ENCODE results near the gene HARBI1. TPM values are rescaled to one million over a fixed set of nuclear protein-coding genes. Genes with fewer than 3 reads are reported as not detected.

HARBI1 gene
- total RNA-seq, 1 donor from 2014 or later: 4.5 TPM

DNA sequence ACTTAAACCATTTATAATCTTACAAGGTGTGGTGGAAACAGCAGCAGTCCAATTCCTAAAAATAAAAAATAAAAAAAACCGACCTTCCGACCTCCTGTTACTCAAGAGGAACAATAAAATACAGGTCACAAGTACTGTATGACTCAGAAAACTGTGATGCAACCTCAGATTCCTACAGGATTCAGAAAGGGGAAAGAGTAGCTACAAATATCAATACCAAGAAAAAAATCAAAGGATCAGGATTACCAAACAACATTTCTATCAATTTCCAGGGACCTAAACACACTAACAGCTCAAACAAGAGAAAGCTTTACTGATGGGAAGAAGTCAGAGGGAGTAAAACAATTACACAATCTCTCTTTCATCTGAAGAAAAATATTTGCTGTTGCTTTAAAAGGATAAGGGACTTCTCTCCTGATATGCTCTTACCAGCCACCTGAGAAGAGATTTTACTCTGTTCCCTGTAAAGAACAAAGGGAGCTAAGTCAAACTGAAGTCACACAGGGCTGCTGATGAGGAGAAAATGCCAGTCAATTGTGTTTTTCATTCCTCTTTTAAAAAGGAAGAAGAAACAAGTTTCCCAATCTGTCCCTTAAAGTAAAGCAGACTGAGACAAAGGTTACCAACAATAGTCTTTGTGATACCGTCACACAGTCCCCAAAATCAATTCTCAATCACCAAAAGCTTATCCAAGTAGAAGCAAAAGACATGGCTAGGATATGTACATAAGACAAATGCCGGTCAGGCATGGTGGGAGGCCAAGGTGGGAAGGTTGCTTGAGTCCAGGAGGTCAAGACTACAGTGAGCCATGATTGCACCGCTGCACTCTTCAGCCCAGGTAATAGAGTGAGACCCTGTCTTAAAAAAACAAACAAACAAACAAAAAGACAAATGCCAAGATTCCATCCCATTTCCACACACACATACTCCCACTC lies 62.5 kb downstream of the HARBI1 start:
- intact Hi-C loops (cut with micrococcal nuclease): loop anchor here (1.0 to 2.0 kb wide), 2 partner anchors 40 to 62 kb away; partner anchors contain the start of genes AMBRA1, ATG13 and HARBI1

DNA sequence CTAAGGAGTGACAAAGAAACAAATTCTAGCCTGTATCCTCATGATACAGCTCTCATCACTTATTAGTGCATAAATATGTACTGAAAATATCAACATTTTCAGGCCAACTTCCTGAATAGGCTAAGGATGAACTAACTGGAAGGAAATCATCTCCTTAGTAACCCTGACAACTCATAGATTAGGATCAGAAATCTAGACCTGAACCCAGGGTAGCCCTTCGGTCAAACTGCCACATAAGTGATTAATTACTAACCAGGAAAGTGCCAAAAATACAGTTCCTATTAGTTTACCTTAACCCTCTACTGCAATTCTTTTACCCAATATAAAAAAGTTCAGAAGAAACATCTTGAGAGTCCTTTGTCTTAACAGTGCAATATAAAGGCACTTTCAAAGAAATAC lies 63.2 kb downstream of the HARBI1 start:
- no peak for DNase-seq (ENCODE audit: low spot score)
- intact Hi-C loops (cut with micrococcal nuclease): loop anchor here (2.0 kb wide), 1 partner anchor 63 kb away; the partner anchor contains the start of genes ATG13 and HARBI1
- Mint-ChIP-seq H3K36me3 (ENCODE audit: low read depth) (peaks cover 10% of the 10 kb centered on the region), H3K4me1 (ENCODE audit: low read depth) (peaks cover 38% of the 10 kb centered on the region), H3K4me3 (no peak overlapping the region), H3K9me3 (no peaks in the 10 kb centered on the region), H3K27me3 (ENCODE audit: insufficient read depth) (no peaks in the 10 kb centered on the region), H3K27ac (no peak overlapping the region)

More for the DNA sequence above, 62.5 kb downstream of the HARBI1 start:
- H3K4me3 Mint-ChIP-seq: peak overlapping the region; percentile 13
- peaks cover 44% of the 10 kb centered on the region for H3K4me1 Mint-ChIP-seq (ENCODE audit: low read depth)
- no peaks in the 10 kb centered on the region for H3K9me3 Mint-ChIP-seq
- peak overlapping the region; percentile 55 for H3K27ac Mint-ChIP-seq
- no peak for DNase-seq (ENCODE audit: low spot score)
- H3K27me3 Mint-ChIP-seq (ENCODE audit: insufficient read depth): no peaks in the 10 kb centered on the region
- peaks cover 11% of the 10 kb centered on the region for H3K36me3 Mint-ChIP-seq (ENCODE audit: low read depth)

Other genes with a start within 250 kb of the HARBI1 start
- gene MDK, start 235.6 kb downstream of the HARBI1 start, total RNA-seq: 5.0 and 7.1 TPM in 2 replicates
- gene CHRM4, start 225.5 kb downstream of the HARBI1 start, total RNA-seq: 1.2 TPM in 2 replicates
- gene AMBRA1, start 23.2 kb downstream of the HARBI1 start, total RNA-seq: 35.7 and 37.9 TPM in 2 replicates
- gene ATG13, start 326 bp upstream of the HARBI1 start, total RNA-seq: 66.4 and 73.8 TPM in 2 replicates
- gene ARHGAP1, start 83.4 kb upstream of the HARBI1 start, total RNA-seq: 69.8 and 71.7 TPM in 2 replicates
- gene ZNF408, start 83.8 kb upstream of the HARBI1 start, total RNA-seq: 12.9 and 13.9 TPM in 2 replicates
- not detected in 2 replicates for gene F2, start 102.0 kb upstream of the HARBI1 start, total RNA-seq
- gene CKAP5, start 229.1 kb upstream of the HARBI1 start, total RNA-seq: 121 TPM in 2 replicates

Data from activated T-helper 1 cell treated with anti-CD3 and anti-CD28 coated beads, Interleukin-12 subunit alpha, Interleukin-12 subunit beta, Interleukin-2, Interleukin-4 antibody, amounts not matched to agents 30 ng/mL and 10 ng/mL and 1 ng/mL, durations not matched to agents 14 hours and 24 hours and 36 hours (primary cell).